ENCODE measurements around the gene NBEA.

NBEA gene

GRCh38 chr13:35500144-35500543 is 558.1 kb downstream of the NBEA start:
- Histone ChIP-seq H3K36me3 (ENCODE audit: control insufficient read depth, insufficient read depth, low read length) (no peaks in the 10 kb centered on the region), H3K4me1 (ENCODE audit: control insufficient read depth, insufficient read depth, low read length) (peaks cover 25% of the 10 kb centered on the region), H3K27ac (ENCODE audit: insufficient read depth, low read depth, low read length, poor library complexity, severe bottlenecking) (peak overlapping the region; percentile 47), H3K4me3 (ENCODE audit: insufficient read depth, low read depth, low read length) (no peak overlapping the region), H3K27me3 (ENCODE audit: control insufficient read depth, insufficient read depth, low read length, poor library complexity, severe bottlenecking) (no peaks in the 10 kb centered on the region), H3K9me3 (ENCODE audit: control insufficient read depth, low read length) (no peaks in the 10 kb centered on the region)
- WGBS, 2 experiments = 21% methylated on average over 2 of the region's 2 CpGs

GRCh38 chr13:35501661-35502235 is 559.7 kb downstream of the NBEA start:
- H3K27me3 ChIP-seq (ENCODE audit: control insufficient read depth, insufficient read depth, low read length, poor library complexity, severe bottlenecking) = no peaks in the 10 kb centered on the region
- H3K4me1 ChIP-seq (ENCODE audit: control insufficient read depth, insufficient read depth, low read length) = peaks cover 25% of the 10 kb centered on the region
- no peaks in the 10 kb centered on the region for H3K9me3 ChIP-seq (ENCODE audit: control insufficient read depth, low read length)
- no peak overlapping the region for H3K4me3 ChIP-seq (ENCODE audit: insufficient read depth, low read depth, low read length)
- WGBS, 2 experiments = 79 to 91% methylated on average over 4 to 6 of the region's 6 CpGs
- H3K27ac ChIP-seq (ENCODE audit: insufficient read depth, low read depth, low read length, poor library complexity, severe bottlenecking) = no peak overlapping the region
- H3K36me3 ChIP-seq (ENCODE audit: control insufficient read depth, insufficient read depth, low read length) = no peaks in the 10 kb centered on the region

- no peak overlapping the region for H3K4me3 ChIP-seq (ENCODE audit: insufficient read depth, low read depth, low read length)
Measured at GRCh38 chr13:35502456-35502855, 560.4 kb downstream of the NBEA start.

GRCh38 chr13:35512271-35512920 is 570.3 kb downstream of the NBEA start:
- Histone ChIP-seq H3K9me3 (ENCODE audit: control insufficient read depth, low read length) (no peaks in the 10 kb centered on the region), H3K36me3 (ENCODE audit: control insufficient read depth, insufficient read depth, low read length) (no peaks in the 10 kb centered on the region), H3K4me3 (ENCODE audit: insufficient read depth, low read depth, low read length) (no peak overlapping the region), H3K27ac (ENCODE audit: insufficient read depth, low read depth, low read length, poor library complexity, severe bottlenecking) (no peak overlapping the region), H3K4me1 (ENCODE audit: control insufficient read depth, insufficient read depth, low read length) (peaks cover 3% of the 10 kb centered on the region), H3K27me3 (ENCODE audit: control insufficient read depth, insufficient read depth, low read length, poor library complexity, severe bottlenecking) (no peaks in the 10 kb centered on the region)
- WGBS, 2 experiments = 86 to 87% methylated on average over 5 of the region's 5 CpGs

More at GRCh38 chr13:35502456-35502855, 560.4 kb downstream of the NBEA start:
- no peaks in the 10 kb centered on the region for H3K9me3 ChIP-seq (ENCODE audit: control insufficient read depth, low read length)
- WGBS, 2 experiments = 62 to 65% methylated on average over 3 of the region's 3 CpGs
- H3K36me3 ChIP-seq (ENCODE audit: control insufficient read depth, insufficient read depth, low read length) = no peaks in the 10 kb centered on the region
- H3K4me1 ChIP-seq (ENCODE audit: control insufficient read depth, insufficient read depth, low read length) = peaks cover 25% of the 10 kb centered on the region
- no peaks in the 10 kb centered on the region for H3K27me3 ChIP-seq (ENCODE audit: control insufficient read depth, insufficient read depth, low read length, poor library complexity, severe bottlenecking)
- H3K27ac ChIP-seq (ENCODE audit: insufficient read depth, low read depth, low read length, poor library complexity, severe bottlenecking) = no peak overlapping the region

- H3K27me3 ChIP-seq (ENCODE audit: control insufficient read depth, insufficient read depth, low read length, poor library complexity, severe bottlenecking) = no peaks in the 10 kb centered on the region
- H3K9me3 ChIP-seq (ENCODE audit: control insufficient read depth, low read length) = no peaks in the 10 kb centered on the region
- H3K4me3 ChIP-seq (ENCODE audit: insufficient read depth, low read depth, low read length) = no peak overlapping the region
- WGBS, 2 experiments = 92 to 95% methylated on average over 7 of the region's 7 CpGs
- H3K36me3 ChIP-seq (ENCODE audit: control insufficient read depth, insufficient read depth, low read length) = no peaks in the 10 kb centered on the region
- H3K27ac ChIP-seq (ENCODE audit: insufficient read depth, low read depth, low read length, poor library complexity, severe bottlenecking) = no peak overlapping the region
- peaks cover 3% of the 10 kb centered on the region for H3K4me1 ChIP-seq (ENCODE audit: control insufficient read depth, insufficient read depth, low read length)
Measured at GRCh38 chr13:35514061-35514477, 572.0 kb downstream of the NBEA start.

- H3K27ac ChIP-seq (ENCODE audit: insufficient read depth, low read depth, low read length, poor library complexity, severe bottlenecking) = no peak overlapping the region
- no peaks in the 10 kb centered on the region for H3K27me3 ChIP-seq (ENCODE audit: control insufficient read depth, insufficient read depth, low read length, poor library complexity, severe bottlenecking)
- H3K9me3 ChIP-seq (ENCODE audit: control insufficient read depth, low read length) = no peaks in the 10 kb centered on the region
- no peak overlapping the region for H3K4me3 ChIP-seq (ENCODE audit: insufficient read depth, low read depth, low read length)
- WGBS, 2 experiments = 55 to 56% methylated on average over 6 of the region's 6 CpGs
- H3K36me3 ChIP-seq (ENCODE audit: control insufficient read depth, insufficient read depth, low read length) = no peaks in the 10 kb centered on the region
- H3K4me1 ChIP-seq (ENCODE audit: control insufficient read depth, insufficient read depth, low read length) = peaks cover 3% of the 10 kb centered on the region
Measured at GRCh38 chr13:35514801-35515502, 572.9 kb downstream of the NBEA start.

GRCh38 chr13:35518337-35518946 is 576.4 kb downstream of the NBEA start:
- no peak overlapping the region for H3K4me3 ChIP-seq (ENCODE audit: insufficient read depth, low read depth, low read length)
- 89 to 92% methylated on average over 5 of the region's 5 CpGs for WGBS, 2 experiments
- no peaks in the 10 kb centered on the region for H3K27me3 ChIP-seq (ENCODE audit: control insufficient read depth, insufficient read depth, low read length, poor library complexity, severe bottlenecking)

GRCh38 chr13:35524171-35524570 is 582.1 kb downstream of the NBEA start:
- Histone ChIP-seq H3K36me3 (ENCODE audit: control insufficient read depth, insufficient read depth, low read length) (no peaks in the 10 kb centered on the region), H3K27ac (ENCODE audit: insufficient read depth, low read depth, low read length, poor library complexity, severe bottlenecking) (no peak overlapping the region), H3K27me3 (ENCODE audit: control insufficient read depth, insufficient read depth, low read length, poor library complexity, severe bottlenecking) (no peaks in the 10 kb centered on the region), H3K9me3 (ENCODE audit: control insufficient read depth, low read length) (no peaks in the 10 kb centered on the region), H3K4me3 (ENCODE audit: insufficient read depth, low read depth, low read length) (no peak overlapping the region), H3K4me1 (ENCODE audit: control insufficient read depth, insufficient read depth, low read length) (no peaks in the 10 kb centered on the region)
- 91 to 95% methylated on average over 2 to 3 of the region's 3 CpGs for WGBS, 2 experiments

More at GRCh38 chr13:35518337-35518946, 576.4 kb downstream of the NBEA start:
- Histone ChIP-seq H3K36me3 (ENCODE audit: control insufficient read depth, insufficient read depth, low read length) (no peaks in the 10 kb centered on the region), H3K27ac (ENCODE audit: insufficient read depth, low read depth, low read length, poor library complexity, severe bottlenecking) (no peak overlapping the region), H3K9me3 (ENCODE audit: control insufficient read depth, low read length) (no peaks in the 10 kb centered on the region), H3K4me1 (ENCODE audit: control insufficient read depth, insufficient read depth, low read length) (peaks cover 3% of the 10 kb centered on the region)

- H3K36me3 ChIP-seq (ENCODE audit: control insufficient read depth, insufficient read depth, low read length) = no peaks in the 10 kb centered on the region
- H3K4me3 ChIP-seq (ENCODE audit: insufficient read depth, low read depth, low read length) = no peak overlapping the region
- no peaks in the 10 kb centered on the region for H3K4me1 ChIP-seq (ENCODE audit: control insufficient read depth, insufficient read depth, low read length)
- no peak overlapping the region for H3K27ac ChIP-seq (ENCODE audit: insufficient read depth, low read depth, low read length, poor library complexity, severe bottlenecking)
- H3K27me3 ChIP-seq (ENCODE audit: control insufficient read depth, insufficient read depth, low read length, poor library complexity, severe bottlenecking) = no peaks in the 10 kb centered on the region
- H3K9me3 ChIP-seq (ENCODE audit: control insufficient read depth, low read length) = no peaks in the 10 kb centered on the region
- 95 to 96% methylated on average over 6 of the region's 6 CpGs for WGBS, 2 experiments
Measured at GRCh38 chr13:35526577-35526976, 584.5 kb downstream of the NBEA start.

- Histone ChIP-seq H3K4me3 (ENCODE audit: insufficient read depth, low read depth, low read length) (no peak overlapping the region), H3K4me1 (ENCODE audit: control insufficient read depth, insufficient read depth, low read length) (no peaks in the 10 kb centered on the region), H3K36me3 (ENCODE audit: control insufficient read depth, insufficient read depth, low read length) (no peaks in the 10 kb centered on the region), H3K9me3 (ENCODE audit: control insufficient read depth, low read length) (no peaks in the 10 kb centered on the region), H3K27me3 (ENCODE audit: control insufficient read depth, insufficient read depth, low read length, poor library complexity, severe bottlenecking) (no peaks in the 10 kb centered on the region), H3K27ac (ENCODE audit: insufficient read depth, low read depth, low read length, poor library complexity, severe bottlenecking) (no peak overlapping the region)
- 90 to 94% methylated on average over 10 of the region's 10 CpGs for WGBS, 2 experiments
Measured at GRCh38 chr13:35527451-35527850, 585.4 kb downstream of the NBEA start.
